OCI-LY3 (cell line): ENCODE results near the gene POU2F1.

ENCODE experiments used
- EZH2phosphoT487 ChIP-seq: fragments of 200-600 bp; shearing (Covaris generic); IDR thresholded peaks from 2 replicates; pipeline ENCODE4 v1.6.1; 2018; ENCODE audit warnings: antibody characterized with exemption, mixed run types, low read depth
- TF ChIP-seq, protein P1 (sequence below): fragments of 200-600, 300-600 bp; sonication (generic); IDR thresholded peaks from 2 replicates; pipeline ENCODE4 v1.5.1; 2014; ENCODE audit warnings: antibody characterized with exemption, low read length, low read depth

DNA sequence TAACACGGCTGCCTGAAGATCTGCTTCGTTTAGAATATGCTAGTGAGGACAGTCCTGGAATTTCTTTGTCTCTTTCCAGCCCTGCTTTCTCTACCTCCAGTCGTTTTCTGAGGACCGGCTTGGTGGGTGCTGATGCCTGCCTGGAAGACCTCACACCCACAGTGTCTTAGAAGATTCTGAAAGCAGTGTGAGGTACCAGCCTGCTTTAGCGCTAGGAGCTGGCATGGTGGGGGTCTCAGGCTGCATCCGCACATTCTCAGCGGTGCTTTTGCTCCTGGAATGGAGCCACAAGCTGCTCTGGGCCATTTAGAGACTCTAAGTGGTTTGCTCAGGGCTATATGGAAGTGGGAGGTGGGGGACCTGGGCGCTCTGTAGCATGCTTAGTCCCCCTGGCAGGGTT, 236.2 kb downstream of the POU2F1 start:
- TF ChIP-seq, protein P1, sequence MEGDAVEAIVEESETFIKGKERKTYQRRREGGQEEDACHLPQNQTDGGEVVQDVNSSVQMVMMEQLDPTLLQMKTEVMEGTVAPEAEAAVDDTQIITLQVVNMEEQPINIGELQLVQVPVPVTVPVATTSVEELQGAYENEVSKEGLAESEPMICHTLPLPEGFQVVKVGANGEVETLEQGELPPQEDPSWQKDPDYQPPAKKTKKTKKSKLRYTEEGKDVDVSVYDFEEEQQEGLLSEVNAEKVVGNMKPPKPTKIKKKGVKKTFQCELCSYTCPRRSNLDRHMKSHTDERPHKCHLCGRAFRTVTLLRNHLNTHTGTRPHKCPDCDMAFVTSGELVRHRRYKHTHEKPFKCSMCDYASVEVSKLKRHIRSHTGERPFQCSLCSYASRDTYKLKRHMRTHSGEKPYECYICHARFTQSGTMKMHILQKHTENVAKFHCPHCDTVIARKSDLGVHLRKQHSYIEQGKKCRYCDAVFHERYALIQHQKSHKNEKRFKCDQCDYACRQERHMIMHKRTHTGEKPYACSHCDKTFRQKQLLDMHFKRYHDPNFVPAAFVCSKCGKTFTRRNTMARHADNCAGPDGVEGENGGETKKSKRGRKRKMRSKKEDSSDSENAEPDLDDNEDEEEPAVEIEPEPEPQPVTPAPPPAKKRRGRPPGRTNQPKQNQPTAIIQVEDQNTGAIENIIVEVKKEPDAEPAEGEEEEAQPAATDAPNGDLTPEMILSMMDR: no peak
- no peak for TF ChIP-seq EZH2phosphoT487
